HG03039 (cell line): ENCODE measurements around the gene TMEM135.

Experiments used
- ATAC-seq: cut with Tn5 transposase; IDR thresholded peaks from one replicate; pipeline ENCODE4 v1.9.1; 2021; ENCODE audit warnings: mild to moderate bottlenecking, moderate library complexity; ENCODE audit not compliant: unreplicated experiment

Gene TMEM135

DNA sequence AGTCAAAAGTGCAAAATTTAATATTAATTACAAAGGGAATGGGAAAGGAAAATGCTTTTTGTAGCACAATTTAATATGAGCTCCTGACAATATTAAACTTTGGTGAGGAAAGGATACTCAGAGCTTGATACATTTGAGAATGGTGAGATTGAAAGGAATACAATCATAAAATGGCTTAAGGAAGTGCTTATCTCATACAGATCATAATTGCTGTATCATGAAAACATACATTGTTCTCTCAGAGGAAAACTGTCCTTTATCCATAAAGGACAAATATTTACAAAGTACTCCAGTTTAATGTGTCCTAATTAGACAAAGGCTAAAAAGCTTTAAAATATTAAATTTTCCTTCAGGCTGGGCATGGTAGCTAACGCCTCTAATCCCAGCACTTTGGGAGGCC lies 260.4 kb downstream of the TMEM135 start:
- no peak for ATAC-seq

DNA sequence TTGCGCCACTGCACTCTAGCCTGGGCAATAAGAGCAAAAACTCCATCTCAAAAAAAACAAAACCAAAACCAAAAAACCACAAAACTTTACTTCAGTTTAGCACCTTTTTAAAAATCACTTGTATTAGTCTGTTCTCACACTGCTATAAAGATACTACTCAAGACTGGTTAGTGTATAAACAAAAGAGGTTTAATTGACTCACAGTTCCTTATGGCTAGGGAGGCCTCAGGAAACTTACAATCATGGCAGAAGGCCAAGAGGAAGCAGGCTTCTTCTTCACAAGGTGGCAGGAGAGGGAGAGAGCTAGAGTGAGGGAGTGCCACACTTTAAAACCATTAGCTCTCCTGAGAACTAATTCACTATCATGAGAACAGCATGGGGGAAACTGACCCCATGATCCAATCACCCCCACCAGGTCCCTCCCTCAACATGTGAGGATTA lies 261.3 kb downstream of the TMEM135 start:
- no peak for ATAC-seq

- ATAC-seq = no peak
Observed at GRCh38 chr11:87300640-87301380, 263.1 kb downstream of the TMEM135 start.

- no peak for ATAC-seq
Observed at GRCh38 chr11:87301785-87302540, 264.2 kb downstream of the TMEM135 start.

DNA sequence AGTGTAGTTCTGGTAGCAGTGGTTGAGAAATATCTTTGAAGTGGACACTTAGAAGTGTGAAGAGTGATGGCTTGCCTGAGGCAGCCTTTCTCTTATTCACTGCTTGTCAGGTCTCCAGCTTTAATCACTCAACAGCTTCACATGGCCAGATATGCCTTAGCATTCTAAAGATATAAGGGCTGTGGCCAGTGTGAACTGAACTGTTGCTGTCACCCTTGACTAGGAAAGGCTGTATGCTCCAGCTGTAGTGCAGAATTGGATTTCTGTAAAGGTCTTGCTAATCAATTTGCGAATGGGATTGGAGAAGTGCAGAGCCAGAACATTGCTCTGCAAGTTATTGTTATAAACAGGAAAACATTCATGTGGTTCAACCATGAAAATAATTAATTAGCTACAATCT lies 266.7 kb downstream of the TMEM135 start:
- ATAC-seq = no peak

DNA sequence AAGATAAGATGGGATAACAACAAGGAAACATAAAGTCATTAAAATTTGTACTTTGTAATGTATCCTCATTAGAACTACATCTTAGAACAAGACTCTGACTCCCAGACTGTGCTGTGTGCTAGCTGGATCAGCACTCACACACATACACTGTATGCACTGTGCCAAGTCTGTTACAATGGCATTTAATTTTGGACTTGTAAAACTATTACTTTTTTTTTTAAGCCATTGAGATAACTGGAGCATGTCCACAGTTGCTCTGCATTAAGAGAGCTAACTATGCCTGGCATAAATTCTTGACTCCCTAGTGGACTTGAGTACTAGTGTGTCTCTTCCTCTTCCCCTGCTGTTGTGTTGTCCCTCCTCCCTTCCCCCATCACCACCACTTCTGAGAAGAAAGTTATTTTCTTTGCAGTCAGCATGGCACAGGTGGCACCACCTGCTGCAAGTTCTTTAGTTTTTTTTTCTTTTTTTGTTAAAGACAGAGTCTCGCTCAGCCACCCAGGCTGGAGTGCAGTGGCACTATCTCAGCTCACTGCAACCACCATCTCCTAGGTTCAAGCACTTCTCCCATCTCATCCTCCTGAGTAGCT lies 268.6 kb downstream of the TMEM135 start:
- ATAC-seq = no peak

GRCh38 chr11:87307101-87307500 lies 269.4 kb downstream of the TMEM135 start:
- no peak for ATAC-seq

GRCh38 chr11:87315229-87315628 lies 277.5 kb downstream of the TMEM135 start:
- ATAC-seq = no peak

DNA sequence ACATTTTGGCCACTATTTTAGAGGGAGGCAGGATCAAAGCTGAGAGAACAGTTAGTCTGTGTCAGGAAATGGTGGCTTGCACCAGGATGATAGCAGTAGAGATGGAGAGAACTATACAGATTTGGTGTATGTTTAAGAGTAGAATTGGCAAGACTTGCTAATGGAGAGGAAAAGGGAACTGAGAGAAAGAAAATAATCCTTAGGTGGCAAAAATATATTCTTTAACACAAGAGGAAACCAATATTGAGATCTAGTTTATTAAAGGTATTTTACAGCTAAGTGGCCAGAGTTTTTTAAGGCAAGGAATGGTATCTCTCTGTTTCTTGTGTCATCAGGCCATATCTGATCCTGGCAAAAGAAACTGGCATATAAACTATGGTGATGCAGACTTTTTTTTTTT lies 278.8 kb downstream of the TMEM135 start:
- no peak for ATAC-seq

DNA sequence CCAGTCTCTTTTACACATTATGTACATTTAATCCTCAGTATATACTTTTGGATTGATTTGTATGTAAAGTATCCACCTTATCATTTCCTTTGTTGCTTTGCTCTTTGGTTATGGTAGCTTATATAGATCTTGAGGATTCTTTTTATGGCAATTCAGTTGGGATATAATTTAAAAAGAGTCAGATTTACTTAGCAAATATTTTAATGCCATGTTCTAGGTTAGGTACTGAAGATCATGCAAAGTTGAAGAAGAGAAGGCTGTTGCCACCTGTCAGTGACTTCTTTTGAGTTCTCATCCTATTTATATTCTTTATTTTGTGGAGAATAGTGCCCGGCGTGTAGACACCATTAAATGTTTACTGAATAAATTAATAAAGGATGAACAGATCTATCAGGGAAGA lies 279.7 kb downstream of the TMEM135 start:
- no peak for ATAC-seq

GRCh38 chr11:87320123-87320522 lies 282.4 kb downstream of the TMEM135 start:
- no peak for ATAC-seq

- ATAC-seq = no peak
Observed at GRCh38 chr11:87322568-87322967, 284.8 kb downstream of the TMEM135 start.

DNA sequence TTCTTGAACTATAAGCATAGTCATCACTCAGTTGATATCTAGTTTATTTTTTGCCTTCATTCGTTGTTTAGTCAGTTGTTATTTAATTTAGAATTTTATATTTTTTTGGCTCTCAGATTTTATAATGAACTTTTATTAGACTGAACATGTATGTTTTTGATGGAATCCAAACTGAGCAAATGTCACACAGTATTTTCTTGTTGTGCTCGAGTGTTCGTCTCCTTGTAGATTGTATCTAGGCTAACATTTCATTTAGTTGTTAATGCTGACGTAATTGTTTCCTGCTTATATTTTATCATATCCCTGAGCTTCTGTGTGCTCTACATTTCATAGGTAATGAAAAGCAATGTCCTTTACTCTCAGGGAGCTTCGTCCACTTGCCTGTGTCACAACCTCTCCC lies 286.2 kb downstream of the TMEM135 start:
- no peak for ATAC-seq

- ATAC-seq = peak; percentile 53
Observed at GRCh38 chr11:87324817-87325489, 287.2 kb downstream of the TMEM135 start.

- no peak for ATAC-seq
Observed at GRCh38 chr11:87325490-87325872, 287.7 kb downstream of the TMEM135 start.

GRCh38 chr11:87326594-87326993 lies 288.9 kb downstream of the TMEM135 start:
- no peak for ATAC-seq

GRCh38 chr11:87329172-87329571 lies 291.4 kb downstream of the TMEM135 start:
- ATAC-seq = no peak

- ATAC-seq = no peak
Observed at GRCh38 chr11:87330187-87330601, 292.5 kb downstream of the TMEM135 start.

- no peak for ATAC-seq
Observed at GRCh38 chr11:87331273-87331672, 293.5 kb downstream of the TMEM135 start.

DNA sequence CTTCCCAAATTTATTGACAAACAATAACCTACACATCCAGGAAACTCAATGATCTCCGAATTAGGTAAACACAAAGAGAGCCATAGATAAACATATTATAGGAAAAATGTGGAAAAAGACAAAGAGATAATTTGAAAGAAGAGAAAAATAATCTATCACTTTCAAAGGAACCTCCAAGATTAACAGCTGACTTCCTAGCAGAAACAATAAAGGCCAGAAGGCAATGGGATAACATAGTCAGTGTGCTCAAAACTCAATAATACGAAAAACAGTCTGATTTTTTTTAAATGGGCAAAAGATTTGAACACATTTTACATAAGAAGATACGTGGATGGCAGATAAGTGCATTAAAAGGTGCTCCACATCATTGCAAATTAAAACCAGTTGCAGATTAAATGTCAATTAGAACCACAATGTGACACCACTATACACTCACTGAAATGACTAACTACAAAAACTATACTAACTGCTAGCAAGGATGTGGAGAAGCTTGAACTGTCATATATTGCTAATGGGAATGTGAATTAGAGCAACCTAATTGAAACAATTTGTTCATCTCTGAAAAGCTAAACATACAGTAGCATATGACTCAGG lies 300.4 kb downstream of the TMEM135 start:
- no peak for ATAC-seq

GRCh38 chr11:87339416-87339815 lies 301.7 kb downstream of the TMEM135 start:
- ATAC-seq = no peak
